Daoy (cell line): ENCODE data around the gene HPCAL4. TPM values are rescaled to one million over a fixed set of nuclear protein-coding genes. Genes with fewer than 3 reads are reported as not detected.
A peak's percentile ranks its signal among the peaks of the same experiment; 100 is the strongest.

ENCODE experiments used
- DNase-seq: peaks from one replicate; pipeline ENCODE4 v3.0.0-alpha.2; 2015; ENCODE audit warnings: low read depth
- total RNA-seq: library from RNA; depleted of rRNA; stranded (reverse); fragments of >200 nt; shearing (Covaris generic); gene quantifications from 2 replicates; pipeline ENCODE4 v1.2.3, GENCODE V29; 2014

Gene HPCAL4
- total RNA-seq, 1 experiment from 2014 or later: 0.29 TPM

DNA sequence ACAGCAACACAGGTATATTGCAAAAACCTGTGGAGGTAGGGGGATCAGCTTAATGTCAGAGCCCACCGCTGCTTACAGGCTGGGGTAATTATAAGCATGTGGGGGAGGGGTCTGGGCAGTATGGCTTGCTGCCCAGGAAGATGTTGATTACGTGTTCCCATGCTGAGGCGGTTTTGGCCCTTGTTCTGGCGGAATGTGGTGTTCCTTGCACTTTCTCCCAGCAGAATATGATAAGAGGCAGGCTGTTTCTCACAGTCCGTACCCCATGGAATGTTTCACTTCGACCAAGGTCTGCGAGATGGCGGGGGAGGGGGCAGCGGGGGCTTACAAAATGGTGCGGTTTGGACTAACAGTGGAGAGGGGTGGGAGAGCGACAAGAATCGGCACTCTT is 9.8 kb upstream of the HPCAL4 start:
- DNase-seq: peak; percentile 41

DNA sequence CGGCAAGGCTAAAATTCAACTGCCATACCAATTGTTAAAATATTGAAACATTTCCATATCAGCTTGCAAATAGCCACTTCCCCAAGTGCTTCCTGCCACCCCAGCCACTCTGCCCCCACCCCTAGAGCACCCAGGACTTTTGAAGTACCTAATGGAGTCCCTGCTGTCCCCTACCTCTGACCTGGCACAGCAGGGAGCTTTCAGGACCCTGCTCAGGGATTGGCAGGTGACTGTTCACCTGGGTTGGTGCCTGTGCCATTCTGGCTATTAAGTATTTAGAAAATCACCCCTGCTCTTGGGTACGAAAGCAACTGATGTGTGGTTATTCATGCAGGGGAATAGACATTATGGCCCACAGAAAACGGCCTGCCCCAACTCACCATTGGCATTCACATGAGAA is 9.1 kb upstream of the HPCAL4 start:
- no peak for DNase-seq

DNA sequence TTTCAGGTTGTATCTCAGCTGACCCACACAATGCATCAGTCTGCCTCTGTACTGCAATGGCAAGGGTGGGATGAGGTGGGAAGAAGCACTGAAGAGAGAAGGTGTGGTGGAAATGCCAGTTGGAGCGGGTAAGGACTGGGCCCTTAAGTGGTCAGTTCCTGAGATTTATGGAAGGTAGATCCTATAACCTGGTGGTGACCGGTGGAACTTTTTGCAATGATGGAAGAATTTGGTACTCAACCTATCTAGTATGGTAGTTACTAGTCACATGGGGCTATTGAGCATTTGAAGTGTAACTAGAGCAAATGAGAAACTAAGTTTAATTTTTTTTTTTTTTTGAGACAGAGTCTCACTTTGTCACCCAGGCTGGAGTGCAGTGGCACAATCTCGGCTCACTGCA is 8.2 kb upstream of the HPCAL4 start:
- no peak for DNase-seq

DNA sequence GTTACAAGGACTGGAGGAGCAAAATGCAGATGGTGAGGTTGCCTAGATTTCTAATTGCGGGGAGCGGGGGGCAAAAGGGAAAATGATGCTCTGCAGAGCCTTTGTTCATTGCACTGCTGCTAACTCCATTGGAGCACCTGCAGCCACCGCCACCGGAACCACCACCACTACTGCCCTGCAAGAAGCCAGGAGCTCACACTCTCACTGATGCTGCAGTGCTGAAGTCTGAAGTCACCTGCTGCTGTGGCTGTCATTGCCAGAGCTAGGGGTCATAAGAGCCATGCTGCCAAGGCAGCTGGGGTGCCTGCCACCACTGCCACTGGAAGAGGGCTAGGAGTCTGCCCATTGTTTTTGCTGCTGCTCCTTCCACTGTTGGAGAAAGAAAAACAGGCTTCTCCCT is 7.3 kb upstream of the HPCAL4 start:
- no peak for DNase-seq

DNA sequence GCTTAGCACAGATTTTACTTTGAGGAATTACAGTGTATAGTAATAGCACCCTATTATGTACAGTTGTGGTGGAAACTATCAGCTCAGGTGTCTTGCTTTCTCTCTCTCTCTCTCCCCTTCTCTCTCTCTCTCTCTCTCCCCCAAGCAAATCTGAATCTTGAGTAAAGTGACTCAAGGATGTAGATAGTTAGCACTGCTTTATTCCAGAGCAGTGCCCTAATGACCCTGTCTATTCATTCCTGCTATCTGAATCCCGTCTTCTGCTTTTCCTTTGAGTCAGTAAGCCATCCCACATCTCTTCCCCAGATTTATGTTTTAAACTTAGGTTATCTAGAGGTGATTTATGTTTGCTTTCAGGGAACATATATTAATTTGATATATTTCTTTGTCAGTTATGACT is 5.2 kb upstream of the HPCAL4 start:
- DNase-seq: no peak

DNA sequence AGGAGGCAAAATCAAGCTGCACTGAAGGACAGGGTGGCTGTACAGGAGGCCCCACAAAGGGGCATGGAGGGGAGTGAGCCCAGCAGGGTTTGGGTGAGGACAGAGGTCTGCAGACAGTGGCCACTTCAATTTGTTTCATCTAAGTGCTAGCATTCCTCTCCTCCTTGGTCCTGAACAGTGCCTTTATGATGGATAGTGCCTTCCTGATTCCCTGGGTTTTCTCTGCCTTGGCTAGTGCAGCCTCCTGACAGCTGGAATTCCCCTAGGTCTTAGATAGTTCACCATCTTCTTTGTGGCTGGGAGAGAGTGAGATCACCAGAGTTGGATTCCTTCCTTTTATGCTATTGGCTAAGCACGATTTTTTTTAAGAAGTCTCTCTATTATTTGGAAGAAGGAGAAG is 3.8 kb upstream of the HPCAL4 start:
- DNase-seq: peak; percentile 37

DNA sequence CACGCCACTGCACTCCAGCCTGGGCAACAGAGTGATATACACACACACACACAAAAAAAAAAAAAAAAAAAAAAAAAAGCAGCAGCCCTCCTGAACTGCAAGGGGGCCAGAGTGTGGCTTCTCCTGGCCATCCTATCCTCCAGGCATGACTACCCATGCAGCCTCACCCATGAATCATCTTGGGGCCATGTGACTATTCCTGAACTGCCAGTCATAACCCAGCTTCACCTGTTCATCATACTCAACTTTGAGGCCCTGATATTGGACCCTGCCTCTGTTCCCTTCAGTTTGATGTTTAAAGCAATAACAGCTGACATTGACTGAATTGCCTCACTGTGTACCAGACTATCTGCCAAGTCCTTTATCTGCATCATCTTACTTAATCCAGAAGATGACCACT is 2.8 kb upstream of the HPCAL4 start:
- peak; percentile 28 for DNase-seq

DNA sequence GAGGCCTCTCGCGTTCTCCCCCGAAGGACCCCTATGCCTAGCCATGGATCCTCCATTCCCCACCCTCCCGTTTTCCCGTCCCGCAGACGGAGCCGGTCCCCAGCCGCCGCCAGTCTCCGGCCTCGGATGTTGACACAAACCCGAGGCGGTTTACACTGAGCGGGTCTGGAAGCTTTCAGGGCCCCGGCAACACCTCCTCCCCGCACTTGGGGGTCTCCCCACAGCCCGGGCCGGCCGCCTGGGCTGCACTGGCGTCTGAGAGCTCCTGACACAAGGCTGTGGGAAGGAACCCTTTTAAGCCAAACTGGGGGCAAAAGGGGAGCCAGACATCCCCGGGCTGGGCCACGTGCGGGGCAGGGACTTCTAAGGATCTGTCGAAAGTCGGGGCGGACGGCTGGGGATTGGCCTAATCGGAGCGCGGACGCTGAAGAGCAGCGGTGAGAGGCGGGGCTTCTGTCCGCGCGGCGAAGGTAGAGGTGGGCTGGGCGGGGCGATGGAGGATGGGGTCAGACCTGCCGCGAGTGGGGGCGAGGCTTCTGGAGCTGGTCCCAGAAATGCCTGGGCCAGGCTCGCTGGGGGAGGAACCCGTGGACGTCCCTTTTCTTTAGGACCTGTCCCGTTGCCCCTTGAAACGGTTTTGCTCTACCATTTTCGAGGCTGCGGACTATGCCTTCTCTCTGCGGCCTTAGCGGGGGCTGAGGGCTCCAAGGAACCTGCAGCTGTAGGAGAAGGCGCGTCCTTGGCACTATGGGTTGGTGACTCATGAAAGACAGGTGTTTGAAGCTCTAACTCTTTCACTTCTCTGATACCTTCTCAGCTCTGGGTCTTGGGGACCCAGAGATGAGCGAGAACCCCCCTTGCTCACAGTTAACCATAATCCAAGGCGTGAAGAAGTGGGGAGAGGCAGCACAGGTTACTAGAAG is 1.2 kb upstream of the HPCAL4 start:
- DNase-seq: no peak

DNA sequence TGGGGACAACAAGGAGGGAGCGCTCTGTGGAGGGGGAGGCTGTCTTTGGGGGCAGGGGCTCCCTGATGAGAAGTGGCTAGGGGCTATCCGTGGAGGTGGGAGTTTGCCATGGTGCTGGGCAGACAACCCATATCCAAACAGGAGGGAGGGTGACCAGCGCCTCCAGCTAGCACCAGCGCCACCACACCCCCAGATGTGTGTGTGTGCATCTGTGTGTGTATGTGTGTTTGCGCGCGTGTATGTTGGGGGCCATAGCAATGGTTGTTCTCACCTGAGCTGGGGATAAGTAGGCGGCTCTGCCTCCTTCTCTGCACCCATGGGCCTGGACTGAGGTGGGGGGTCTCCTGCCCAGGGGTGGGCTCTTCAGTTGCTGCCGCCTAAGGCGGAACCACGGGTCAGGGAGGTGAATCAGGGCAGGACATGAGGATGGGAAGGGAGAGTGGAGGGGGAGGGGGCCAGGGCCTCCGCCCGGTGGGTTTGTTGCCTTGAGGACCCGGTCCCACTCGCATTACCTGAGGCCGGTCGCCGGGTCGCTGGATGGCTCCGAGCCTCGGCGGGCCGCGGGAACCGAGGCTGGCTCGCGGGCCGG is 345 bp downstream of the HPCAL4 start:
- DNase-seq: no peak

DNA sequence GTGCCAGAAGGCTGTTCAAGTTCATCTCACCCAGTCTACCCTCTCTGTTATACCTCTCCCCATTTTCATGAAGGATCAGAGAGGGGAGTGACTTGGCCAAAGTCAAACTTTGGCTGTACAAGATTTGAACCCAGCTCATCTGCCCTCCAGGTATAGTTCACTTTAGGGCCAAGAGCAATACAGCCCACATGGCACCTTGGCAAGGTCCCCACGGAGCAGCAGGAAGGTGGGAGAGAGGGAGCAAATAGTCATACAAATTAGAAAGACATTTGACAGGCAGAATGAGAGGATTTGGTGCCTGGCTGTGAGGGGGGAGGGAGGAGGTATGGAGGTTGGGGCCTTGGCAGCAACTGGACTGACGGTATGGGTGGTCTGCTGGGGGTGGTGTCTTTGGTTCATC is 1.0 kb downstream of the HPCAL4 start:
- DNase-seq: no peak

DNA sequence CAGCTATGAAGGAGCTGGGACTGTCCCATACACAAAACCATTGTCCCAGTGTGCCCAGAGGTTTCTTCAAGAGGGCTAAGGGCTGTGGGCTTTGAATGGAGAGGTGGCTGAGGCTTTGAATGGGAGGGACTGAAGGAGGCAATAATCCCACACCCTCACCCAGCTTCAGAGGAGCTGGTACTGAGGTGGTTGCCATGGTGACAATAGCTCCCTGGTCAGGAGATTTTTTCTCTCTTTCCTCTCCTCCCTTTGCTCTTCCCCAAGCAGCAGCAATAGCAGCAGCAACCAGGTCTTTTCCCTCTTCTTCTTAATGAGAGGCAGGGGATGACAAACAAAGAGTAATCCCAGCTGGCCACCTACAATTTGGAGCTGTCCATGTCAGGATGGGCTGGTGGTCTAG is 1.6 kb downstream of the HPCAL4 start:
- DNase-seq: no peak

DNA sequence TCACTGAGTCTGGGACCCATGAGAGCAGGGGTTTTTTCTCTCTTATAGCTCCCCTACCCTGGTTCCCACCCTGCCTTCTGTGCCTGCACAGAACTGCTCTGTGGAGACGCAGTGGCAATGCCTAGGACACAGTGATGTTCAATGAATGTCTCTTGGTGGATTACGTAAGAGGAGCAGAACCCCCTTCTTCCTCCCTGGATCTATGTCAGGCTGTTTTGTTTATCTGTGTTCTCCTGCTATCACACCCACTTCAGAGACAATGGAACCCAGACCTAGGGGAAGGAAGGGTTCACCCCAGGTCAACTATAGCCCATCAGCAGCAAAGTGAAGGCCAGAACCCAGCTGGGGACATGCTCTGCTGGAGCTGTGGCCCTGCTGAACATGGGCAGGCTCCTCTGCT is 2.0 kb downstream of the HPCAL4 start:
- no peak for DNase-seq

DNA sequence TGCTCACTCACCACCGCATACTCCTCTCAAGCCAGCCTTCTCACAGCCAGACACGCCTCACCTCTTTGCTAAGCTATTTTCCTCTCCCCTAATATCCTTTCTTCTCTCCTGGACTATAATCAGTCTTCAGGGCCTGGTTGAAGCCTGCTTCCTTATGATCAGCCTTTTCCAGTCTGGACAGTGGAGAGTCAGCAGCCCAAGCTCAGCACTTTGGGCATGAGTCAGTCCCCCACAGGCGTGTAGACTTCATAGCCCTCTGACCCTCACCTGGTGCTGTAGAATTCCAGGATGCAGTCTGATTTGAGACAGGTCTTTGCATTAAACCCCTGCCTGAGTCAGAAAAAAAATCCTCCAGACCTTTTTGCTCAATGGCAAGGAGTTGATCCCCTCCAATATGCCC is 2.5 kb downstream of the HPCAL4 start:
- no peak for DNase-seq

DNA sequence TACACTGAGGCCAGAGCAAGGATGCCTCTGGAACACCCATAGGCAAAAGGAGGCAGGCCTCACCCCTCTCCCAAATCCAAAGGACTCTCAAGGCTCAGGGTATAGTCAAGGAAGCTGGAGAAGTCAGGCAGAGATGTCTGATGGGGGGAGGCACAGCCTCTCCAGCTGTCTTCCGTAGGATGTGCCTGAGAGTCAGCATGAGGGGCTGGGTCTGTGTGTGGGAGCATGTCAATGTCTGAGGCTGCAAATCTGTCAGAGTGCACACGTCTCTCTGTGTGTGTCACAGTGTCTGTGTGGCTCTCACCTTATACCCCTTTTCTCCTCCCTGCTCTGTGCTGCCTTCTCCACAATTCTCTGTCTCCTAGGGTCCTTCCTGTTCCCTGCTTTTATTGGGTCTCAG is 4.0 kb downstream of the HPCAL4 start:
- DNase-seq: no peak

DNA sequence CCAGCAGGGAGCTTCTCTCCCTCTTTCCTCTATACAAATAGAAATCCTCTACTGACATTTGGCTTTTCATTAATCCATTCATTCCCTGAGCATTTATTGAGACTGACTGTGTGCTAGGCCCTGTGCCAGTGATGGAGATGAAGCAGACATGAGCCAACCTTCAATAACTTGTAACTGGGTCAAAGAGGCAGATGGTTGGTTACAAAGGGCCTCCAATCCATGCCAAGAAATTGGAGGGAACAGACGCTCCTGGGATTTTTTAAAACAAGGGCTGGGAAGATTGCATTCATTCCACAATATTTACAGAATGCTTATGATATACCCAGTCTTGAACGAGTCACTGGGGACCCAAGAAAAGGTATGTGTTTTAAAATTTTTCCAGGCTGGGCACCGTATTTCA is 6.2 kb downstream of the HPCAL4 start:
- no peak for DNase-seq

DNA sequence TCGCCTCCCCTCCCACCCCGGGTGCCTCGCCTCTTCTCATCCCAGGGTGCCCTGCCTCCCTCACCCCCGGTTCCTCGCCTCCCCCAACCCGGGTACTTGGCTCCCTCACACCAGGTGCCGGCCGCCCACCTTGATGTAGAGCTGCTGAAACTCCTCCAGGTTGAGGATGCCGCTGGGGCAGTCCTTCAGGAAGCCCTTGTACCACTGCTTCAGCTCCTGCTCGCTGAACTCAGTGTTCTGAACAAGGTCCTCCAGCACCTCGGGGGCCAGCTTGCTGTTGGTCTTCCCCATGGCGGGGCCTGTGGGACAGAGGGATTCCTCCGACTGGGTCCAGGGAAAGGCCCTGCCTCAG is 6.9 kb downstream of the HPCAL4 start:
- no peak for DNase-seq

DNA sequence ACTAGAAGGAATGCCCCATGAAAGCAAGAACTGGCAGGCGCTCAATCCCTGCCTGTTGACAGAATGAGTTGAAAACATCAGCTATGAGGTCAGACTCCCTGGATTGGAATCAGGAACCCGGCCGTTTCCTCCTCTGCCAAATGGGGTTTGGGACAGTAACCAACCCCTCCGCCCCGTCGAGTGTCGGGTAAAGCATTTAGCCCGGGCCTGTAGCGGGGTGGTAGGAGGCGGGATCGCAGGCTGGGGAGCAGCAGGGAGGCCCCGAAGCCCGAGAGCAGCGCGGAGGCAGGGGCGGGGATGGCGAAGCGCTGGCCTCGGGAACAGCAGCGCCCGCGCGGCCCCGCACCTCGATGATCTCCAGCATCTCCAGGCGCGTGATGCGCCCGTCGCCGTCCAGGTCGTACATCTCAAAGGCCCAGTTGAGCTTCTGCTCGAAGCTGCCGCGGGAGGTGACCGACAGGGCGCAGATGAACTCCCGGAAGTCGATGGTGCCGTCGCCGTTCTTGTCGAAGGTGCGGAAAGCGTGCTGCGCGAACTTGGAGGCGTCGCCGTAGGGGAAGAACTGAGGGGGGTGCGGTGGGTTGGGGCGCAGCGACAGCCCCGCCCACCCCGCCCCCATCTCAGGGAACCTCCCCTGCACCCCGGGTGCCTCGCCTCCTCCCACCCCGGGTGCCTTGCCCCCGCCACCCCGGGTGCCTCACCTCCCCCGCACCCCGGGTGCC is 7.5 kb downstream of the HPCAL4 start:
- no peak for DNase-seq

DNA sequence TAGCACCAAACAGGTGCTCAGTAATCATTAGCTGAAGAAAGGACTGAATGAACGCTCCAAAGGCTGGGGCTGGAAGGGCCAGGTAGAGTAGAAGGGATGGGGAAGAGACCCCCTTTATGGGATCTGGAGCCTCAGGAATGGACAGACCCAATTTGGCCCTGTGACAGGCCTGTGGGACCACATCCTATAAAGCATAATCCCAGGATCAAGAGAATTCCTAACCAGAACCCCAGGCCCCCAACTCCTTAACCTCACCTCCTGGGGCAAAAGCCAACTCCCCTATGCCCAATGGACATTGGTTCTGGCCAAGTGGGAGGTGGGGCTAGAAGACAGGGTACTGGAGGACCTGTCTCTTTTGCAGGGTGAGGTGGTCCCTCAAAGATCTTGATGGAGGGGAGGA is 9.2 kb downstream of the HPCAL4 start:
- no peak for DNase-seq

DNA sequence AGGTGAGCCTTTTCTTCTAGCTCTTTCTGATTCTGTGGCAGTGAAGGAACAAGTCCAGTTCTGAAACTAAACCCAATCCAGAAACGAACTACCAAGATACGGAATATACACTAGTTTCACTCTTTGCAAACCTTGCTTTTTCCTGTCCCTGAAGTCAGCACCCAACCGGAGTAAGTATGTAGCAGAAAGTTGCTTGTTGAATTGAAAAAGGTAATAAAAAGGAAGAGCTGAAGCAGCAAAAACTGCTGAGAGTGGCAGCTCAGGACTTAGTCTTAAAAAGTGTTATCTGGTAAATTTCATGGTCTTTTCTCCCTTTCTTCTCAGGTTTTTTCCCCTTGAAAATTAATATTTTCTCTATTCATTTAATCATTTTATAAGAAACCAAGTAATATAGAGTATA is 9.9 kb downstream of the HPCAL4 start:
- DNase-seq: no peak

DNA sequence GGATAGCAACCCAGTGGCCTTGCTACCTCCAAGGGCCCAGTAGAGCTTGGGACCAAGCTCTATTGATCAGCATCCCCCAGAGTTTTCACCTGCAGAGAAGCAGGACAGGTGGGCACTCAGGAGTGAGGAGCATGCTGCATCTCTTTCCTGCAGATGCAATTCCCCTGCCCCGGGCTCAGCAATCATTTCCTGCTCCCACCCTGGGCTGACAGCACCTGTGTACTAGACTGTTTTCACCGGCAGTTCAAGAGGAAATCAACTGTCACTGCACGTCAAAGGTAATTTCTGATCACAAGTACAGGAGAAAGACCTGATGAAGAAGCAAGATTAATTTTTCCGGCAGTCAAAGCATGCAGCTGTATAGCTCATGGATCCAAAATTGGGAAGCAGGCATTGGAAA is 10.5 kb downstream of the HPCAL4 start:
- DNase-seq: no peak

DNA sequence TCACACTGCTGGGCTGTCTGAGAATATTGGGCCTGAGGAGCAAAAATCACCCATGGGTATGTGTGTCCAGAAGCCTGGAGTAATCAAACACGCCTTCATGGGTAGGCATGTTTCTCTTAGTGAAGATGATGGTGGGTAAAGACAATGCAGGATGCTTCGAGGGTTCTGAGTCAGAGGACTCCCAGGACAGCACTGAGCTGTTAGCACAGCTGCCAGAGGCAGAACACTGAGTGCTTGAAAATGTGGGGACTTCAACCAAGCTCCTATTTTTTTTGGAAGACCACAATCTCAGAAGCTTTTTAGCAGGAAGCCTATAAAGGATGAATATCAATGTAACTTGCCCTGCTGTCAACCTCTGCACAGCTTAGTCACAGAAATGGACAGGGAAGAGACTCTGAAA is 11.4 kb downstream of the HPCAL4 start:
- DNase-seq: no peak

DNA sequence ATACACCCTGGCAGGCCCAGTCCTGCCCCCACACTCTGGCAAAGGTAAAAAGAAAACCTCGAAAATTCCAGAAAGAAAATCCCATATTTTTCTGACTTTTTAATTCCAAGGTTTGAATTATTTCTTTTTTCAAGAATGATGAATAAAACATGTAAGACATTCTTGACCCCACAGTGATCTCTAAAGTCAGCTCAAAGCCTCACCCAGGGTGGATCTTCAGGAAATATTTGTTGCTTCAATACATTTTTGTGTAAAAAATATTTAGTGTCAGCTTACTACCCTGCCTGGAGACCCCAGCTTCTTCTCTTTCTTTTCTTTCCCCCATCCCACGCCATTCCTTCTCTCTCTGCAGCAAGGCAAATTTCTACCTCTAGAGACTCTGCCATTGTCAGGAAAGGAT is 12.3 kb downstream of the HPCAL4 start:
- no peak for DNase-seq

DNA sequence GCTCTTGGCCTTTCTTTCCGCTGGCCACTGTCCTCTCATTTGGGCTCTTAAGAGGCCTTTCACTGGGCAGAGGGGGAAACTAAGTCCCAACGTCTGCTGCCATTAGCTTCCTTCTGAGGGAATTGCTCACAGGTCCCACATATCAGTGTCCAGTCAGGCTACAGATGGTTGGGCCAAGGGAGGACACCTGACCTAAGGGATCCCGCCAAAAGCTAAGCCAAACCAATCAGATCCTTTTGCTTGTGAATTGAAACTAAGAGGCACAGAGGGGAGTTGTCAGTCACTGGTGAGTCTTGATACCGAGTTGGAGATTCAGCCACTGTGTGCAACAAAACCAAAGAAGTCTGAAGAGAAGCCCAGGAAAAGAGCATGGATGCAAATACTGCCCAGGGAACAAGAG is 13.6 kb downstream of the HPCAL4 start:
- DNase-seq: no peak
